A673 (cell line): ENCODE data around the gene DYNLT5. TPM values are rescaled to one million over a fixed set of nuclear protein-coding genes. Genes with fewer than 3 reads are reported as not detected.
"Not testable (repeated sequence)": the region's sequence is repeated elsewhere in the genome, so short reads cannot be mapped to it uniquely, and the experiment has no call there.

ENCODE experiments used
- BruUV-seq: library from RNA; stranded (reverse); fragments of 400-500 nt; replicated peaks from 2 replicates; lab custom pipeline; 2021; lab: Mats Ljungman, UMichigan
- CTCF ChIA-PET: fragments of 300-600 bp; sonication (Branson Sonifier 250); formaldehyde crosslinking; loops from one replicate; lab custom pipeline; 2022; ENCODE audit warnings: antibody characterized with exemption; lab: Charles Lee
- POLR2A ChIA-PET: fragments of 300-600 bp; sonication (Branson Sonifier 250); formaldehyde crosslinking; loops from one replicate; lab custom pipeline; 2022; ENCODE audit warnings: antibody characterized with exemption; ENCODE audit not compliant: low non-redundant PET; lab: Charles Lee
- DNase-seq: peaks from one replicate; pipeline ENCODE4 v3.0.0-alpha.2; 2015; ENCODE audit warnings: low spot score
- H3K27ac ChIP-seq: fragments of 200-600 bp; sonication (generic); 2 replicates; pipeline ENCODE4 v1.5.1; 2016; ENCODE audit warnings: mixed run types, low read depth, mild to moderate bottlenecking, mixed read lengths, antibody characterized with exemption, low read length; ENCODE audit not compliant: poor library complexity, severe bottlenecking
- H3K27me3 ChIP-seq: fragments of 200-600 bp; sonication (generic); replicated peaks from 2 replicates; pipeline ENCODE4 v1.6.1; 2017; ENCODE audit warnings: mixed run types, low read depth, mild to moderate bottlenecking, mixed read lengths, antibody characterized with exemption, low read length; ENCODE audit not compliant: insufficient read depth, poor library complexity
- H3K36me3 ChIP-seq: fragments of 200-600 bp; sonication (generic); 2 replicates; pipeline ENCODE4 v1.6.1; 2016; ENCODE audit warnings: mixed run types, mild to moderate bottlenecking, mixed read lengths, antibody characterized with exemption, low read length; ENCODE audit not compliant: insufficient read depth, poor library complexity, severe bottlenecking
- H3K4me1 ChIP-seq: fragments of 200-600 bp; sonication (generic); 2 replicates; pipeline ENCODE4 v1.6.1; 2017; ENCODE audit warnings: mixed run types, mild to moderate bottlenecking, mixed read lengths, antibody characterized with exemption, low read length; ENCODE audit not compliant: insufficient read depth, poor library complexity, severe bottlenecking
- H3K4me3 ChIP-seq: fragments of 200-600 bp; sonication (generic); 2 replicates; pipeline ENCODE4 v1.5.1; 2016; ENCODE audit warnings: low read depth, mixed run types, mild to moderate bottlenecking, mixed read lengths, low read length; ENCODE audit not compliant: poor library complexity, severe bottlenecking
- H3K9me3 ChIP-seq: fragments of 200-600 bp; sonication (generic); 2 replicates; pipeline ENCODE4 v1.6.1; 2016; ENCODE audit warnings: mixed run types, low read depth, mild to moderate bottlenecking, mixed read lengths, antibody characterized with exemption, low read length; ENCODE audit not compliant: poor library complexity, severe bottlenecking
- CTCF ChIP-seq: fragments of 300-800, 200-600 bp; sonication (generic); conservative IDR thresholded peaks from 2 replicates; pipeline ENCODE4 v1.5.1; 2017; ENCODE audit warnings: low read depth, mild to moderate bottlenecking, antibody characterized with exemption, low read length, moderate library complexity, mixed read lengths
- EZH2 ChIP-seq: fragments of 200-600 bp; sonication (generic); IDR thresholded peaks from 2 replicates; pipeline ENCODE4 v1.6.1; 2017; ENCODE audit warnings: borderline replicate concordance, low read depth, mild to moderate bottlenecking, mixed read lengths, antibody characterized with exemption, low read length; ENCODE audit not compliant: poor library complexity, severe bottlenecking
- intact Hi-C: fragments of 100-400 bp; cut with micrococcal nuclease; formaldehyde crosslinking; loops from one replicate; pipeline ENCODE4 v1.10.0; 2022; ENCODE audit not compliant: unreplicated experiment
- total RNA-seq: library from RNA; stranded (reverse); gene quantifications from 2 replicates; pipeline ENCODE4 v1.2.3, GENCODE V29; 2021

Gene DYNLT5
- total RNA-seq, 1 experiment from 2014 or later, result not detected

DNA sequence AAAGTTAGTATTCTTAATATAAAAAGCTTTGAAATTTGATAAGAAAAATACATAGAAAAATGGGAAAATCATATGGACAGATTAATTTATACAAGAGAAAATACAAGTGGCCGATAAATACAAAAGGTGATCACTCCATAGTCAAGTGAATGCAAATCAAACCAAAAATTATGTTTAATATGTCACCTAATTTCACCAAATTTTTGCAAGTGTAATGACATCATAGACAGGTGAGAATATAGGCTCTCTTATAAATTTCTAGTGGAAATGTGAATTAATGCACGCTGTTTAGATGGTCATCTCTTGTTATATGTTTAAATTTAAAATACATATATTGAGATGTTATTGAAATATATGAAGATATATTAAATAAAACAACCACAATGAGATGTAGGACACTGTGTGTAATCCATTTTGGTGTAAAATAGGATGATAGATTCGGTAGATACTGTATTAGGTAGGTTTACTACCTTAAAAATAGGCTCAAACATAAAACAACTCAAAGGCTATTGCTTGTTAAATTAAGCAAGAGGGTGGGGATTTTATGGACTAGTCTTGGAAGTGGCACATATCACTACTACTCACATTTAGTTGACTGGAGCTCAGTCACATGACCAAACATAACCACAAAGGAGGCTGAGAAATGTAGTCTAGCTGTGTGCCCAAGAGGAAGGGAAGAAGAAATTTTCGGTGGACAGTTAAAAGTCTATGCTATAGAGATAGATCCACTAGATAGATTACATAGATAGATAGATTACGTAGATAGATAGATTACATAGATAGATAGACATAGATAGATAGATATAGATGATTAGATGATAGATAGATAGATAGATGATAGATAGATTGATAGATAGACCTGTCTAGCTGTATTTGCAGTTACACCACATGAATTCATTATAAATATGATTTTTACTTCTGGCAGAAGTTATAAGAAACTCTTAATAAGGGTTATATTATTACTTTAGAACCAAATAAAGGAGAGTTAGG is 39.7 kb downstream of the DYNLT5 start:
- CTCF ChIA-PET, result no interaction called here
- no peaks in the 10 kb centered on the region for H3K4me1 ChIP-seq
- H3K4me3 ChIP-seq, result no peak overlapping the region
- no peak overlapping the region for H3K27ac ChIP-seq
- no TSS peak for BruUV-seq
- DNase-seq, result no peak
- intact Hi-C loops, result no loop called here
- H3K36me3 ChIP-seq, result no peaks in the 10 kb centered on the region
- POLR2A ChIA-PET, result no interaction called here
- H3K9me3 ChIP-seq, result no peaks in the 10 kb centered on the region
- H3K27me3 ChIP-seq, result no peaks in the 10 kb centered on the region
- TF ChIP-seq CTCF (no peak), EZH2 (no peak)

DNA sequence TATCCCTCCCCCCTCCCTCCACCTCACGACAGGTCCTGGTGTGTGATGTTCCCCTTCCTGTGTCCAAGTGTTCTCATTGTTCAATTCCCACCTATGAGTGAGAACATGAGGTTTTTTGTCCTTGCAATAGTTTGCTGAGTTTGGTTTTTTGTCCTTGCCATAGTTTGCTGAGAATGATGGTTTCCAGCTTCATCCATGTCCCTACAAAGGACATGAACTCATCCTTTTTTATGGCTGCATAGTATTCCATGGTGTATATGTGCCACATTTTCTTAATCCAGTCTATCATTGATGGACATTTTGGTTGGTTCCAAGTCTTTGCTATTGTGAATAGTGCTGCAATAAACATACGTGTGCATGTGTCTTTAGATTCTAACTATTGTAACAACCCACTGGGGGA is 43.6 kb downstream of the DYNLT5 start:
- H3K9me3 ChIP-seq, H3K36me3 ChIP-seq, DNase-seq, POLR2A ChIA-PET, H3K4me3 ChIP-seq, BruUV-seq, intact Hi-C loops, H3K4me1 ChIP-seq, CTCF ChIA-PET, H3K27me3 ChIP-seq, H3K27ac ChIP-seq: not testable (repeated sequence)

DNA sequence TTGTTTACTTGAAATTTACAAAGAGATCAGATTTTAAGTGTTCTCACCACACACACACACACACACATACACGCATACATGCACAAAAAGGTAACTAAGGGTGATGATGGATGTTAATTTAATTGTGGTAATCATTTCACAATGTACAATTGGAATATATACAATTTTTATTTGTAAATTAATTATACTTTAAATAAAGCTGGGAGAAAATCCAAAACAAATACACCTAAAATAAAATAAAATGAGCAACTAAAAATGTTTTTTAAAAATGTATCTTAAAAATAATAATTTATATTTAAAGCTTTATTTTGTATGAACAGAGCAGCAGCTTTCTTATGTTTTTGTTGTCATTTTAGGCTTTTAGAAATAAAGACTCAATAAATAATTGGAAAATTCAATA is 57.0 kb downstream of the DYNLT5 start:
- DNase-seq, result no peak
- TF ChIP-seq CTCF (no peak), EZH2 (no peak)
- no TSS peak for BruUV-seq
- ChIA-PET CTCF (no interaction called here), POLR2A (no interaction called here)
- Histone ChIP-seq H3K4me3 (no peak overlapping the region), H3K9me3 (no peaks in the 10 kb centered on the region), H3K27me3 (no peaks in the 10 kb centered on the region), H3K27ac (no peak overlapping the region), H3K4me1 (no peaks in the 10 kb centered on the region), H3K36me3 (no peaks in the 10 kb centered on the region)
- intact Hi-C loops, result no loop called here
